ENCODE measurements around the gene PPP2R2B.

The PPP2R2B gene

DNA sequence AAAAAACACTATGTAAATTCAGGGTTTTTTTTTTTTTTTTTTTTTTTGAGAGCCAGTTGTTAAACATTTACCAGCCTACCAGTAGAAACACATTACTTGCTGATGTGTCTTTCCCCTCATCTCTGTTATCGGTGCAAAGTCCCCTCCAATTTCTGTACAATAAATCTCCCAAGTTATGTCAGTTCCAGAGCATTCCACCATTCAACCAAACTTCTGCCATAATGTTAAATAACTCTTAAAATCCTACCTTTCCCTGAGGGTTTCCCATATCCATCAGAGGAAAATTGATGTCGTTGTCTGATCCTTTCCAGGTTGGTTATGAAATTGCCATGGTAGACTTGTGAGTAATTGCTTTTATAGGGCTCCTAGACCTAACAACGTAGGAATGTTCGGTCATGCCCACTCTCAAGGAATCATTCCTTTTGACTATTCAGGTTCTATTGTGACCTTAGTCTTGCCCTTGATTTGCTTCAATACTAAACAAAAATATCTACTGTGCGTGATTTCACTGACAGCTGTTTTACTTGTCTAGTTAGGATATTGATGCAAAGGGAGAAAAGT, 5.6 kb upstream of the PPP2R2B start:
- DNase-seq, result no peak

DNA sequence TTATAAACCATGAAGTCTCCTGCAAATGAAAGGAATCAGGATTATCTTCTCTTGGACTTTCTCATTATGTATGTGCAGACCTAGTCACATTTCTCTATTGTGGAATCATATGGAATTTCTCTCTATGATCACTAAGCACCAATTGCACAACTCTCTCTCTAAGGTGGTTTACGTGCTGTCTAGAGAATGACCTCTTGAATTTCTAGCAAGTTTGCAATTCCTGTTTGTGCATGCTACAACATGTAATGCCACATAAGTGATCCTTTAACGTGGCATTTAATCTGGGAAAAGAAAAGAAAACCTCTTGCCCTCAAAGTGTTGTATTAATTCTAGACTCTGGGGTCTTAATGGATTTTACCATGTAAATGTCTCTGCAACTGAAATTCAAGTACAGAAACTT, 5.0 kb upstream of the PPP2R2B start:
- no peak for DNase-seq

DNA sequence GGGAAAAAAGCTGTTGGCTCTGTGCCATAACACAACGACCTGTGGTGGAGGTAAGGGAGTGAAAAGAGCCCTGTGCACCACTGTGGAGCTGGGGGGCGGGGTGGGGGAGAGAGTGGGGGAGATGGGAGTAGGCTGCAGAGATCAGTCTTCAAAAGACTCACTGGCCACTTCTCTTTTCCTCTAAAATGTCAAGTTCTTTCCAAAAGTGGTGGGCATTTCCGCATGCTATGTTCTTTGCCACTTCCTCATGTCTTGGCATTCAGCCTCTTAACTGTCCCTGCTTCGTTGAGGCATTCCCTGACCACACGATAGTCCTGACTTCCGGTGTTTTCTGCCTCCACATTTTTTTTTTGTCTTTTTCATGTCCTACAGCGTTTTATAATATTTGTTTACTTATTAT, 2.4 kb upstream of the PPP2R2B start:
- no peak for DNase-seq

DNA sequence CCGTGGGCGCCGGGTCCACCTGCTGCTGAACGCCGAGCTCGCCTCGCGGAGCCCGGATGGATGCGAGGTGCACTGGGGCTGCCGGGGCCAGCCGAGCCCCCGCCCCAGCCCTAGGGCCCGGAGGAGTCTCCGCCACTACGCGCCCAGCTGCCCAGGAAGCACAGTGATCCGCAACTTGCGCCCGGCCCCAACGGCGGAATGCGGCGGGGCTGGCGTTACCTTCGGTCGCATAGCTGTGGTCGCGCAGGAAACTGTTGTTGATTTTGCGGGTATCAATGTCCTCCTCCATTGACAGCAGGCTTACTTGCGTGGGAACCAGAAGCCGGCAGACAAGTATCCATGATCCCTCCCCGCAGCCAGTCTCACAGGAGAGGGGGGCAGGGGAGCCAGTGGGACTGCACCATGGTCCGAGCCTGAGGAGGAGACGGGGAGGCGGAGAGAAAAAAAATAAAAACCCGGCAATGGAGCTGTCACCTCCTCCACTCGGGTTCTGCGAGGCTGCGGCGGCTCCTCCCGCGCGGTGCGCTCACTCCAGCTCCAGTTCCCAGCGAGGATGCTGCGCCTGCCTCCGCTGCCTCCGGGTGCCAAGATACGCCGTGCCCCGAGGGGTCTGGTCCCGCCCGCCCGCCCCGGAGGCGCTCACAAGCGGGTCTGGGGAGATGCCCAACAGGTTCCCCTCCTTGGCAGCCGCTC, 628 bp downstream of the PPP2R2B start:
- peak; percentile 1 for DNase-seq

DNA sequence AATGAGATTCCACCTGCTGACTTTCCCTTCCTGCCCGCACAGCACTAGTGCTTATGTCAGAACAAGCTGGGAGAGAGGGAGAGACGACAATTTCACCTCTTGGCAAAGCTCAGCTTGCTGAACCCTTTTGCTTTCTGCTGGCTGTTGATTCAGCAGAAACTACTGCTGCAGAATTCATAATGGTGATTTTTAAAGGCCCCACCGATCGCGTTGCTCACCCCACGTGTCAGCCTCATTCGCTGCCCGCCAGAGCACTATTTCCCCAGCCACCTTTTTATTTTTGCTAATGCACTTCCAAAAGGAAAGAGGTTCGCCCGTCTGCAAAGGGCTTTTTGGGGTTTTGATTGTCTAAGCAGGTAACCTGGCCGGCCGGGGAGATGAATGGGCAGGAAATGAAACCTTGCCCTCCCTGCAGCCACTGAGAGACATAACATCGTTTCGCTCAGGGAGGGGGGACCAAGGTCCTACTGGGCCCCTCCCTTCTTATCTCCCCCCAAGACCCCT, 1.3 kb downstream of the PPP2R2B start:
- DNase-seq, result no peak

DNA sequence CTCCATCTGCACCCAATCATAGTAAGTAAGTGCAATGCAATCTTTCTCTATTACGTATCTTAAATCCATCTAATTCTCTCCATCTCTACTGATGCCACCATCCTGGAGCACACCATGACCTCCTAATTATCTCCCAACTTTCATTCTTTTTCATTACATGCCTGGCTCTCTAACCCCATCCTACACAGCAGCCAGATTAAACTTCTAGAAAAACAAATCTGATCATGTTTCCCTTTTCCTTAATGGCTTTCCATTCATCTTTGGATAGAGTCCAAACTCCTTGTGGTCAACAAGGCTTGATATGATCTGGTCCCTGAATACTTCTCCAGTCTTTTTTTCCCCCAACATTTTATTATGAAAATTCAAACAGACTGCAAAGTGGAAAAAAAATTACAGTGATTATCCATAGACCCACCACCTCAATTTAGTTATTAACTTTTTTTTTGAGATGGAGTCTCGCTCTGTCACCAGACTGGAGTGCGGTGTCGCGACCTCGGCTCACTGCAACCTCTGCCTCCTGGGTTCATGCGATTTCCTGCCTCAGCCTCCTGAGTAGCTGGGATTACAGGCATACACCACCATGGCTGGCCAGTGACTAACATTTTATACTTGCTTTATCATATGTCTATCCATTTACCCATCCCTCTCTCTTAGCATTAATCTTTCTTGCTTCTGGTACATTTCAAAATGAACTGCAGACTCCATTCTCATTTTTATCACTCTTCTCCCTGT, 5.2 kb downstream of the PPP2R2B start:
- no peak for DNase-seq

DNA sequence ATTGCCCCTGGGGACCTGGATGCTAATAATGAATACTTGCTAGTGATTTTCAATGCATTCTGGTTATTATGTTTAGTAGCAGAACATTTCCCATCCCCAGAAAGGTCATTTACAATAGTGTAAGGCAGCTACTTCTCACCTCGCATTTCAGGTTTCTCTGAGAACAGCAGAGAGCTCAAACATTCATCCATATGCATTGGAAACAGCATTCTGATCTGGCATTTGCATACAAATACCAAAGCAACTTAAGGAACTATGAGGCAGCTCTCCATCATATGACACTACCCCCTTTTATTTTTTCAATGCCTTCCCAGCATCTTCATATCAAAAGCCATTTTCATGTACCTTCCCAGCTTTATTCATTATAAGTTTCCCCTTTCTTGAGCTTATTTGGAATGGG, 6.4 kb downstream of the PPP2R2B start:
- DNase-seq, result no peak

DNA sequence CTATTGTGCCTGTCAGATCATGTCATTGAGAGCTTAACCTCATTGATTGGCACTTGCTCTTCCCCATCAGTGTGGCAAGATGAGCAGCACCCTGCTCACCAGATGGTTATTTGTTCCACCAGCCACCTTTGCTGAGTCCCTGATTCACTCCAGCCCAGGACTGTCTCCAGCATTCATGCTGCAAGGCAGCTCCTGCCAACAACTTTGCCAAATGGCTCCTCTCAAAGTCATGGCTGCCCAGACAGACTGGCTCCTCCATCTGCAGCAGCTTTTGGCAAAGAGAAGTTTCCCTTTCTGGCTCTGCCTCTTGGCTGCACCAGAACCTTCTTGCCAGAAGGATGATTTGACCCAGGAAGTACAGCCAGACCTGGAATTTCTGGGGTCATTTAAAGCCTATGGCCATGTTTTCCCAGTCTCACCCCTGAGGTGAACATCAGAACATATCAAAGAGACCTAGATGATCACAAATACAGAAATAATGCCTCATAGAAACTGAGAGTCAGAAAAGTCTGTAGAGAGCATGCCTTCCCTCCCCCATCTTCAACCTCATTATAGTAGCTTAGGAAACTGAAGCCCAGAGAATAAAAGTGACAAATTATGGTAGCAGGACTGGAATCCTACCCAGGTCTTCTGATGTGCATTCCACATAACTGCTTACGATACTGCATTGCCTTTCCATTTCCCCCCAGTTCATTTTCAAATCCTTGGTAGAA, 10.4 kb downstream of the PPP2R2B start:
- DNase-seq, result no peak

DNA sequence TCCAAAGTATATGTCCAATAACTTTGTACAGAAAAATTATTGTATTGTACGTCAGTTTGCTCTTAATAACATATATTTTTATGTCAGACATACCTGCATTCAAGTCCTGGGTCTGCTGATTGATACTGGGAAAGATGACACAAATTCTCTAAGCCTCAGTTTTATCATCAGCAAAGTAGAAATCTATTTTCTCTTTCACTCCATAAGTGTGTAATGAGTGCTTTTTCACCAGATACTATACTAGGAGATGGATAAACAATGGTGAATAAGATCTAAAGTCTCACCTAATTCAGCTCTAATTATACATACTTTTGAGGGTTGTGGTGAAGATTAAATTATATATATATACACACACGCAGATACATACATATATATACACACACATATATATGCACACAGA, 12.3 kb downstream of the PPP2R2B start:
- DNase-seq, result no peak

DNA sequence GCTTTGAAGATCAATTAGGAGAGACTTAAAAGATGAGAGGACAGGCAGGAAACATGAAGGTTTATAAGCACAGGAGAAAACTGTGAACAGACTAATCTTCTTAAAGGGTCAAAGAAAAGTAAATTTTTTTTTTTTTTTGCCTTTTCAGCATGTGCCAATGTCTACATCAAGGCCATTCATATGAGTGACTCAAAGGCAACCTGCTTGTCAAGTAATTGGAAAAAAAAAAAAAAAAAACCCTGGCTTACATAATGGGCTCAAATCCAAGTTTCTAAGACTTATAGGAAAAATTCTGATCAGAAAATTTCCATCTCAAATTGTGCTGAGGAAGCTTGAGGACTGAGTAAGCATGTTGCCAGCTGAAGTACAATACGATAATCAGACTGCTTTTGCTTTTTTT, 15.9 kb downstream of the PPP2R2B start:
- DNase-seq, result no peak

DNA sequence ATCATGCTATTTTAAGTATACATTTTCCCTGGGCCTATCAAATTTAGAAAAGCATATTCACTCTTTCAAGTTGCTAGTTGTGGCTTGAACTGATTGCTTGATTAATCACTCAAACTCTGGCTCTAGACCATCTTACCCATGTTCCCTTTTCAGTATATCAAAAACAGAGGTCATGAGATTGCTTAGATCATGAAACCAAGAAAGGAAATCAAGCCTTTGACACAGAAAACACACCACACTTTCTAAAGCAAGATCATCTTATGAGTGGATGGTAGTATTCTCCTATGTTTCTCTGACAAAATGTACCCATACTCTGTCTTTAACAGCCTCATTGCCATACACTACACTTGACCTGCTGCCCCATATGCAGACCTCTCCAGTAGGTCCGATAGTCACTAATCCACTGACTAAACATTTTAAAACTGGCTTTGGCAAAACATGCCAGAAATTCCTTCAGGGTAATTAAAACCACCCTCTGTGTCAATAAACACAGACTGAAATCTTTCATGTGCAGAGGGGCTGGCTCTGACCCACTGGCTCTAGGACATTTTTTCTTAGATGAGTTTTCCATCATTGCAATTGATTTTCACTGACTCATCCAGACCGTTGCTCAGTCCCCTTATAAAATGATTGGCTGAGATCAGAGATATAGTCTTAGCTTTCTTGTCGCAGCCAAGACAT, 18.2 kb downstream of the PPP2R2B start:
- no peak for DNase-seq

DNA sequence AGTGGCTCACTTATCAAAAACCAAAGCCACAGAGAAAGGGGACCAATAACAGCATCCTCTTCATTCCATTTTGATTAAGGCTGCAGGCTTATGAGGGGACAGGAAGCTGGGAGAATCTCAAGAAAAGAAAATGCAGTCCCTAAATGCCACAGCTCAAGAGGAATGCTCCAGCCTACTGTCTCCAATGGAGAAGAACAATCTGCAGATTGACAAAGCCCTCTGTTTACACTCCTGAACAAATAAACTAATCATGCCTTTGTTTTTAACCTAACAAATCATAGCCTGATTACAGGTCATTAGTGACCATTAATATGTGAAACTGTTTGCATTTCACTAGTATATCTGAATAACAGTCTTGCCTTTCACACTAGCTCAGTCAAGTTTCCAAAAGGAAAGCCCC, 26.5 kb downstream of the PPP2R2B start:
- no peak for DNase-seq

DNA sequence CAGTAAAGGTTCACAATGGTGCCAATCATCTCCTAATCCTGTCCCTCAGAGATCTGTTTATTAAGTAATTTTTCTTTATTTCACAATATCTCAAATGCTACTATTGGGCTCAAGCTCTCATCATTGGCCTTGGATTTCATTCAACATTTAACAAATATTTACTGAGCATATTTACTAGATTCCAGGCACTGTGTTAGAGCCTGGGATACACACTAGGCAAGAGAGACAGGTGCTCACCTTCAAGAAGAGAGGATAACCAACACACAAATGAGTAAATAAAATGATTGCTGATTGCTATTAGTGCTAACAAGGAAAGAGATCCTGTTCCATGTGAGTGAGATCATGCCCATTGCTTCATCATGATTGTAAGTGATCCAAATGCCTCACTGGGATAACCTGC, 27.4 kb downstream of the PPP2R2B start:
- no peak for DNase-seq

DNA sequence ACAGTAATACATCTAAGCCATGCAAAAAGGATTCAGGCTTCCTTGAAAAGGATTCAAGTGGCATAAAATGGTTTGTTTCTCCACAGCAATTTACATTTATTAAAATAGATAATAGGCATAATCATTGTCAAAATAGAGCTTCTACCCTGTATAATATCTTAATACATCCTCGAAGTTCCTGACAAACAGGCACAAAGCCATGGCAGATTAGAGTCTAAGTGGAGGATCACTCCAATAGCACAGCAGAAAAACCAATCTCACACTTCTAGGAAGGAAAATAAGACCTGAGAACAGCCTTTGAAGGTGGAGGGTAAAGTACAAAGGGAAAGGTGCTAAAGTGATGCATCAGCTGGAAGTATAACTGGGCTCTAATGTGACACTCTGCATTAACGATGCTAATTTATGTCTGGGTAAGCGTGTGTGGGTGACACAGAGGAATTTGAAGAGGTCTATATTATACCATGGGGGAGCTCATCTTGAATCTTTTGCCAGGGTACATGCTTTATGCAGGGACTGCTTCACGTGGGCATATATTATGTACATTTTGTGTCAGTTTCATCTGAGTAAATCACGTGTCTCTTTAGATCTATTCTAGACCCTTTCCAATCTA, 28.8 kb downstream of the PPP2R2B start:
- no peak for DNase-seq

DNA sequence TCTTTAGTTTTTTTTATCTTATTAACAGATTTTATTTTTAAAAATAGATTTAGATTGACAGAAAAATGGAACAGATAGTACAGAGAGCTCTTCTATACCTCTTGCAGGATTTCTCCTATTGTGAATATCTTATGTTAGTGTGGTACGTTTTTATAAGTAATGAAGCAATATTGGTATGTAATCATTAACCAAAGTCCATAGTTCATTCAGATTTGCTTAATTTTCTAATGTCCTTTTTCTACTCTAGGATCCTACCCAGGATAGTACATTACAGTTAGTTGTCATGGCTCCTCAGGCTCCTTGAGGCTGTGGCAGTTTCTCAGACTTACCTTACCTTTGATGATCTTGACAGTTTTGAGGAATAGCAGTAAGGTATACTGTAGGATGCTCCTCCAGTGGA, 30.4 kb downstream of the PPP2R2B start:
- DNase-seq, result no peak

DNA sequence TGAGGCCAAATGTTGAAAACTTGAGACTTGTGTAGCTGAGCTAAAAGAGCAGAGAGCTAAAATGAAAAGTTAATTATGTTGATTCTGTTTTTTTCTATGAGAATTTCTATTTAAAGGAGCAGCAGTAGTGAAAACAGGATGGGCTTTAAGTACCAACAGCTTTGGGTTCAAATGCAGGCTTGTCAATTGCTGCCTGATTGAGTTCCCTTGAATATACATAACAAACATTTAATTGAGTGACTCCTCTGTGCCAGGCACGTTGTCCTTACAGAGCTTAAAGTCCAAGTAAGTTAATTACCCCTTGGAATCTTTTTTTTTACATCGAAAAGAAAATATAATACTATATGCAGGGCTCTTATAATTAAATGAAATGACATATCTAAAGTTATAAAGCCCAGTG, 38.5 kb downstream of the PPP2R2B start:
- no peak for DNase-seq

DNA sequence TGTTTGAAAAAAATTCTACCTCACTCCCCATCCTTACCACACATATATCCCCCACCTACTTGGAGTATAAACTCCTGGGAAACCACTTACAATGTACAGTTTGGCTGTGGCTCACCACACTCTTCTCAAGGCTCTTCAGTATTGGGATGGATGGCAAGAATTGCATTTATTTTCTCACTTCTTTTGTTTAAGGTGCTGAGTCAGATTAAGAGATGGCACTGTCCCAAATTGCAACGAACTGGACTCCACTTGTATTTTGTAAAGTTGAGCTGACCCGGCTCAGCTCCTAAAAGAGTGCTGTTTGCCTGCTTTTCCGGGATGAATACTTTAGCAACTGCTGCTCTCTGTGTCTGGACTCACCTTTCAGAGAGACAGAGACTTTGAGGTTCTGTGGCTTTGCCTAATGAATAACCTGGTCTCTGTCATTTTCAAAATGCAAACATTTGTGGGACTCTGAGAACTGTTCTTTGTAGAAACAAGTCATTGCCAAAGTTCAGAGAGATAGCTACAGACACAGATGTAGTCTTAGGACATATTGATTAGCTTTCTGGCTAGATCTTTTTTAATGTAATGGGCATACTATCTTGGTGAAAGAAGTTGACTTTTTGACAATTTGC, 42.2 kb downstream of the PPP2R2B start:
- DNase-seq, result no peak

DNA sequence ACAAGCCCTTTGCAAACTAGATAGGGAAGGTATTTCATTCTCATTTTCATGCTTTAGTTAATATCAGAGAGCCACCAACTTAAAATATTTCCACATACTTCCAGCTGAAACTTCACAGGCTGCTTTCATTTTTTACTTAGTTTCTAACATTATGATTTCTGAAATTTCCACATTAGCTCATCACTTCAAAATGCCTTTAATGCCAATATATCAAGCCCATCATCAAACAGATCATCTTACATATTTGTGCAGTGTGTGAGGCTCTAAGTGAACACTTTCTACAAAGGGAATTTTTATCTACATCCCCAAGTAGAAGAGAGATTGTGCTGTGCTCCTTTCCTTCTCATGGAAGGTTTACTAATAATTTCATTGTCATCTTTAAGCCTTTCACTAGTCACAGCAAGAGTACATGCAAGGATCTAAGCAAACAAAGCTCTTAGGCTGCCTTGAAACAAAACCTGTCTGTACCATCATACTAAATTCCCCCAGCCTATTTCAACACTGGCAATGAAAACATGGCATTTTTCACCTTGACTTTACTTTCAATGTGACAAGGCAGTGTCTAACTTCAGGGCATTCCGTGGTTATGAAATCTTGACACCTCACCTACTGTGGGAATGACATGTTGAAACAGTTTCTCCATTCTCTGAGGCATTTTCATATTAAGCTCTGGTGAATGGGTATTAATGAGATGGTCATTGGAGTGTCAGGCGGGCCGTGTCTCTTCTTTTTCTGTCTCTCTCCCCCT, 45.4 kb downstream of the PPP2R2B start:
- DNase-seq, result no peak

DNA sequence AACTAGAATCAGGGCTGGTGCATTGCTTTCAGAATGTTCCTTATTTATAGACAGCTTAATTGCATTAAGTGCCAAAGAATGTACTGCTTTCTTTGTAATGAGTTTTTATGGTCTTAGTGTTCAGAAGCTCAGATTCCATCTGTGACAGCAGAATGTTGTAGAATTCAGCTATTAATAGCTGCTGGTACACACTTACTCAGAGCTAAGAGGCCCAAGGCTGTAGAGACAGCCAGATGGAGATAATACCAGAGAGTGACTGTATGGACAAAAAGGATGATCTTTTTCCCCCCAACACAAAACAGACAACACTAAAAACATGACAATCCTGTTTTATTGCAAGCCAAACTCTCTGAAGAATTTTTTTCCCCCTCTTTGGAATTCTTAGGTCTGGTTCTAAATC, 50.2 kb downstream of the PPP2R2B start:
- DNase-seq, result no peak

DNA sequence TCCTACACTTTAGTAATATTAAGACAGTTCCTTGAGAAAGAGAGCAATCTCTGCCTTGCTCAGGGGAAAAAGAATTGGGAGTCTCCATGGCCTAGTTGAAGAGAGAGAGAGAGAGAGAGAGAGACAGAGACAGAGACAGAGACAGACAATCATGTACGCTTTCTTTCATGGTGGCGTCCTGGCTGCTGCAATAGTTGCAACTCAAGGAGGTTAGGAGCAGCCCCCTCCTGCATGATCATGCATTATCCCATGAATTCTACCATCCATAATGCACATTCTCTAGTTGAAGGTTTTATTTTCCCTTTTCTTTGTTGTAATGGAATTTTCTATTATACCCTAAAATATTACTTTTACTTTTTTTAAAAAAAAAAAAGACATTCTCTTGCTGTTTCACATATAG, 50.7 kb downstream of the PPP2R2B start:
- no peak for DNase-seq

DNA sequence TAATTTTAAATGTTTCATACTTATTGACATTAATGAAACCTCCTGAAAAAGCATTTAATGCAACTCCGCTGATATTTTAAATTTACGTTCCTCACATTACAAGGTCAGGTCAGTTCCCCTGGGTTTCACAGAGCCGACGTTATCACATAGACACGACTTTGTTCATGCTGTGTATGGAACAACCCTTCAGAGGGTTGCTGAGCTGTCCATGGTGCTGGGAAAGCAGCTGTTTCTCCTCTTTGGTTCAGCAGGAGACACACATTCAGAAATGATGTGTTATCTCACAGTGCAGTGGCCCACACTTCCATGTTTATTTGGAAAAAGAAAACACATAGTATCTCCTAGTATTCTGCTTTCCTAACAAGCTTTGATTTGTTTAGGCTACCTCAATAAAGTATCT, 53.5 kb downstream of the PPP2R2B start:
- no peak for DNase-seq

Measured in CD4-positive, alpha-beta T cell treated with Interferon gamma for 1 hour (primary cell).